SKM-1 treated with dmso at 0.1 percent for 144 hours (cell line): ENCODE data around the gene HTATIP2.
"Not testable (repeated sequence)": the region's sequence is repeated elsewhere in the genome, so short reads cannot be mapped to it uniquely, and the experiment has no call there.

Experiments used
- DNase-seq: peaks from one replicate; lab custom pipeline; 2025; ENCODE audit not compliant: unreplicated experiment; lab: John Stamatoyannopoulos, UW

HTATIP2 gene

GRCh38 chr11:20369826-20370225 is 6.3 kb downstream of the HTATIP2 start:
- no peak for DNase-seq

GRCh38 chr11:20372081-20372626 is 8.6 kb downstream of the HTATIP2 start:
- no peak for DNase-seq

- no peak for DNase-seq
Observed at GRCh38 chr11:20373147-20373546, 9.6 kb downstream of the HTATIP2 start.

DNA sequence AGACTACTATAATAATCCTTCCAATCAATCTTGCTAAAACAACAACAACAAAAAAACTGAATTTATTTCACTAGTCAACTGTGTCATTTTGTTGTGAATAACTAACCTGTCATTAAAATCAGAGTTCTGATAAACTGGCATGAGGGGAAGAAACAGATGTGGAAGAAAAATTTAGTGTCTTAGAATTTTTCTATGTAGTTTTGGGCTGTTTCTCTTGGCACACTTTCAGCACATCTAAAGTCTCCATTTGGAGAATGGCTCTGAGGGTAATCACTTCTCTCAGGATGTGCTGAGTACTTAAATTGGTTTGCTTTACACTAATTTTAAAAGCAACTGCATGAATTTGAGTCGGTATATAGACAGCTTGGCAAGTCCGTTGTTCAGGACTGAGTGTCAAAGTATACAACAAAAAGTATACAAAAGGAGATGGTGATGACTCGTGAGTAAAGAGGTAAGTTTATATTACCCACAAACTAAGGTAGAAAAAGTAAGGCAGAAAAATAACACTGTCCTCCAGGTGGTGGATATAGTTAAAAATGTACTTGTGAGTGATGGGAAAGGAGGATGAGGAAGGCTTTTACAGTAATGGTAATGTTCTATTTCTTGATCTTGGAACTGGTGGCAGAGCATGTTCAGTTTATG is 10.2 kb downstream of the HTATIP2 start:
- no peak for DNase-seq

GRCh38 chr11:20374741-20375300 is 11.3 kb downstream of the HTATIP2 start:
- no peak for DNase-seq

DNA sequence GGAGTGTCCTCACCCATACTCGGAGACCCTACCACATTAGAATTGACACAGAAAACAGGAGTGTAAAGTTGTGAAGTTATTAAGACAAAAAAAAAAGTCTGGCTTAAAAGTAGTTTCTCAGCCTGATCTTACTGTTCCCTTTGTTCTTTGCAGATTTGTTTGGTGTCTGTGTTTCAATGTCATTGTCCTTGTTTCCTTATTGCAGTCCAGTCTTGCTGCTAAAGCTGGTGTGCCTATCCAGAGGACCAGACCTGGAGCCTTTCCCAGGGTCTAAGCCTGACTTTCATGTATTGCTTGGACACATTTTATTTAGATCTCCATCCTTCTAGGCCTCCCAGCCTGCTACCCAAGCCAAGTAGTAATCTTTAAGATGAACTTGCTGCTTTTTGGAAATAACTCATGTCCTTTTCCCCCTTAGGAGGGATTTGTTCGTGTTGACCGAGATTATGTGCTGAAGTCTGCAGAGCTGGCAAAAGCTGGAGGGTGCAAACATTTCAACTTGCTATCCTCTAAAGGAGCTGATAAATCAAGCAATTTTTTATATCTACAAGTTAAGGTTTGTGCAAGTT is 12.7 kb downstream of the HTATIP2 start:
- DNase-seq, result no peak

GRCh38 chr11:20385996-20386395 is 22.5 kb downstream of the HTATIP2 start:
- not testable (repeated sequence) for DNase-seq

- DNase-seq, result peak; percentile 91
Observed at GRCh38 chr11:20387261-20388095, 24.0 kb downstream of the HTATIP2 start, which contains the start of gene PRMT3. Gene PRMT3 (plus strand): TSS chr11:20387716. CDS start chr11:20387747, 31 bp downstream.

- no peak for DNase-seq
Observed at GRCh38 chr11:20388096-20389055, 24.9 kb downstream of the HTATIP2 start.

- DNase-seq, result peak; percentile 23
Observed at GRCh38 chr11:20397281-20397680, 33.8 kb downstream of the HTATIP2 start.

DNA sequence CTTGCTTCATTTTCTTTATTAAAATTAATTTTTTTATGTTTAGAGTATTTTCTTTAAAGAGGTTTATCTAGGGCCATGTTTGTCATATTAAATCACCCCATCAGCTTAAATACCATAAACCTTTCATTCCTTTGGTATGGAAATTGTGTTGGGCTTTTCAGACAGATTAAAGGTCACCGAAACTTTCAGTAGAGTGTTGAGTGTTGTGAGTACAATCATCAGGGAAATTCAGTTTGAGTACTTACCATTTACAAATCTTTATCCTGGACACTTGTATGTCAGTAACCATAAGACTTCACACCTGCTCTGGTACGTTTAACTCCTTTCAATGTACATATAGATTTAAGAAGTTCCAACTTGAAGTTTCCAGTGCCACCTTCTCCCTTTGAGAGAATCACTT is 36.0 kb downstream of the HTATIP2 start:
- no peak for DNase-seq

DNA sequence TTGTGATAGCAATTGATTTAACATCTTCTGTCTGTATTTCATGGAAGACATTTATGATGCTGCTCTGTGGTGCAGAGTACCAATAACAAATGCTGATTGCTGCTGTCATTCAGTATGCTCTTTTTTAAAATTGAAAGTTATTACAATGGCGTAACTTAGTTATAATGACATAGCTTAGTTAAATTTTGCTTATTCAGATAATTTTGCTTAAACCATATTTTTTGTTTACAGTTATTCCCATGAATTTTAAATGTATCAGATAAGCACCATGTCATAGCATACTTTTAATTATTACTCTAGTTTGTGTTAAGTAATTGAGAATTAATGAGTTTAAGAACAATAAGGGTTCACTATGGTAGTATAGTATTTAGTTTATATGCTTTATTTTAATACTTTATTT is 39.5 kb downstream of the HTATIP2 start:
- DNase-seq, result no peak

GRCh38 chr11:20406484-20406883 is 43.0 kb downstream of the HTATIP2 start:
- no peak for DNase-seq

GRCh38 chr11:20407344-20407743 is 43.8 kb downstream of the HTATIP2 start:
- no peak for DNase-seq

DNA sequence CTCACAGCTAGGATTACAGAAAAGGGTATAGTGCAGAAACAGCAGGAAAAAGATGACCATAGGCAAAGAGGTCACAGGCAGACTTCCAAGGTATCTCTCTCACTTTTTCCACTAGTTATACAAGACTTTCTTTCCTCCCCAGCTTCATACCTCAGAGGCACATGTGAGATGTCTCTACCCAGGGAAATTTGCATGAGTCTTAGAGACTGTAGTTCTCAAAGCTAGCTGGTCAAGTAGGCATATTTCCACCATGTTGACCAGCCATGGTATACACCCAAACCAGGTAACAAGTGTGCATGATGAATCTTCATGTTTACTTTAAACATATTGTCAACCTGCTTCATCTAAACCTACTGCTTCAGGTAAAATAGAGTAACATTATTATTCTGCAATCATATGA is 51.9 kb downstream of the HTATIP2 start:
- no peak for DNase-seq

DNA sequence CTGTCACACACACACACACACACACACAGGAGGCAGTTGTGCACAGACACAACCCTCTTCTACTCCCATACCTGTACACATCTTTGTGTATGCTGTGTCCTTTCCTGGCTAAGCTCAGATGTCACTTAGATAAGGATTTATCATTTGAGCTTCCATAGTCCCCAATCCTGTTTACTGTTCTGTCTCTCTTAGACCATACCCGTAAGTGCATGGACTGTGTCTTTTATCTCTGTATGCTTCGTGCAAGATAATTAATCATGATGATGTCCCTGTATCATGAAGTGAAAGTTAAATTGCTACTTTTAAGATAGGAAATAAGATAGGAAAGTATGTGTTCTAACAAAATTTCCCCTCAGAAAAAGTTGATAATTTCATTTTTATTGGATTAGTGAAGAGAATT is 54.3 kb downstream of the HTATIP2 start:
- DNase-seq, result no peak

DNA sequence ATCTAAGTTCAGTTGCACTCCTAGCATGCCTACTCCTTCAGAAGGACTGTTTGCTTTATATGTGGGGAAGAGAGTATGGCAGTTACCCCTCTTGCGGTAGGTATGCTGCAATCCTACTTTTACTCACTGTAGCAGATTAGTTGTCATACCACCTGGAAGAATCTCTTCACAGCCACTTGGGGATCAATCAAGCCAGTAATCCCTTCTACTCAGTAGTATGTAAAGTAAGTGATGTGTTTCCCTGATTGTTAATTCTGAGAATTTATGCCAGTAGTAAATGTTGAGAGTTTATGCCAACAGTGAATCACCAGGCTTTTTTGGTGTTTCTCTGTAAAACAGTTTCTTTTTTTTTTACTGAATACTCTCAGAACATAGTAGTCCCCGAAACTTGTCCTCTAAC is 58.4 kb downstream of the HTATIP2 start:
- DNase-seq, result no peak

DNA sequence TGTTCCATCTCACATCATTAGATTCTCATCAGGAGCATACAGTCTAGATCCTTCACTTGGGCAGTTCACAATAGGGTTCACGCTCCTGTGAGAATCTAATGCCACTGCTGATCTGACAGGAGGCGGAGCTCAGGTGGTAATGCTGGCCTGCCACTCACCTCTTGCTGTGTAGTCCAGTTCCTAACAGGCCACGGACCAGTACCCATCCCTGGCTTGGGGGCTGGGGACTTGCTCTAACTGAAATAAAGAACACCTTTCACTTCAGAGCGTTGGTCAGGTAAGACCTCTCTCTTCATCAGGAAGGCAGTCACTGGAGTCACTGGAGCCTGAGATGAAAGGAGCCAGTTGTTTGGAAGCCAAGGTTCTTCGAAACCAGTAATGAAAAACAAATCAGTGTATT is 65.7 kb downstream of the HTATIP2 start:
- DNase-seq, result no peak
